NOMO-1 treated with DMSO at 0.1 percent for 48 hours (cell line): Measurements from ENCODE around the gene NIM1K.
"Not testable (repeated sequence)": the region's sequence is repeated elsewhere in the genome, so short reads cannot be mapped to it uniquely, and the experiment has no call there.

Source experiments
- DNase-seq: peaks from one replicate; lab custom pipeline; 2025; ENCODE audit not compliant: unreplicated experiment; lab: John Stamatoyannopoulos, UW

Gene NIM1K

DNA sequence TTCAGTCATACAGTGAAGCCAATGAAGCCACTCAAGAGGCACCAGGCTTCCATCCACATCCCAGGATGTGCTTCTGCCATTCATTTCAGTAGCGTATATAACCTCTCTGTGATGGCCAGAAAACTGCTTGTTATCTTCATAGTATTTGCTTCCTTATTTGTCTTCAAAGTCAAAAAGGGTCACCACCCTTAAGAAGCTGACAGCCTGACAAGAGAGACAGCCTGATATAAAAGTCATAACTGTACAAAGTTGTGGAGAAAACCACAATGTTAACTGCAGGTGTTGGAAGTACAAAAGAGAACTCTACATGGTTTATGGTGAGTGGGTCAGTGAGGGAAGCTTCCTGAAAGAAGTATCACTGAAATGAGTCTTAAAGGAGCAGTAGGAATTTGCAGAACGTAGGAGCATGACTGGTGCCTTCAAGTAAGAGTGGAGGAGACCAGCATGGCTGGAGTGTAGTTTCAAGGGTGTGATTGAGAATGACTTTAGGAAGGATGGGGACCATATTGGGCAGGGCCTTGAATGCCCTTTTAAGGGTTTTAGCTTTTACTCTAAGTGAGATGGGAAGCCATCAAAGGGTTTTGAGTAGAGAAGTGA is 33.7 kb downstream of the NIM1K start:
- no peak for DNase-seq

- DNase-seq: no peak
These were observed 35.6 kb downstream of the NIM1K start for GRCh38 chr5:43227655-43228054.

GRCh38 chr5:43230707-43231106 is 38.7 kb downstream of the NIM1K start:
- DNase-seq: no peak

GRCh38 chr5:43231977-43232376 is 40.0 kb downstream of the NIM1K start:
- peak; percentile 10 for DNase-seq

GRCh38 chr5:43232943-43233833 is 41.2 kb downstream of the NIM1K start:
- no peak for DNase-seq

- no peak for DNase-seq
These were observed 41.9 kb downstream of the NIM1K start for GRCh38 chr5:43233946-43234345.

GRCh38 chr5:43236653-43237355 is 44.8 kb downstream of the NIM1K start:
- DNase-seq: no peak

DNA sequence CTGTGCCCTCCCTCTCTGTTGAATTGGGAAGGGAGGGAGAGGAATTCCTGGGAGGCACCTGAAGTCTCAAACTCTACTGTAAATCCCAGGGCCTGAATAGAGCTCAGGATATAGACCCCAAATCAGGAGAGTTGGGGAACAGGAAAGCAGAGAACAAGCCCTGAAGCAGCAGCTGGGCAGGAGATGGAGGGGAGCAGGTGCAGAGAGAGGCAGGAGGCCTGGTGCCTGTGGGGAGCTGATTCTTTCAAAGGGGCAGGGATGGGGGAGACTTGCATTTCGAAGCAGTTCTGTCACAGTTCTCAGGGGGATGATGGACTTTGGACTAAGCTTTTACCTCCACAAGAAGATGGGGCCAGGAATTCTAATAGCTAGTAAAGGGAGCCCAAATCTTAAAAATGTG is 50.2 kb downstream of the NIM1K start:
- no peak for DNase-seq

- no peak for DNase-seq
These were observed 51.2 kb downstream of the NIM1K start for GRCh38 chr5:43243270-43243669.

DNA sequence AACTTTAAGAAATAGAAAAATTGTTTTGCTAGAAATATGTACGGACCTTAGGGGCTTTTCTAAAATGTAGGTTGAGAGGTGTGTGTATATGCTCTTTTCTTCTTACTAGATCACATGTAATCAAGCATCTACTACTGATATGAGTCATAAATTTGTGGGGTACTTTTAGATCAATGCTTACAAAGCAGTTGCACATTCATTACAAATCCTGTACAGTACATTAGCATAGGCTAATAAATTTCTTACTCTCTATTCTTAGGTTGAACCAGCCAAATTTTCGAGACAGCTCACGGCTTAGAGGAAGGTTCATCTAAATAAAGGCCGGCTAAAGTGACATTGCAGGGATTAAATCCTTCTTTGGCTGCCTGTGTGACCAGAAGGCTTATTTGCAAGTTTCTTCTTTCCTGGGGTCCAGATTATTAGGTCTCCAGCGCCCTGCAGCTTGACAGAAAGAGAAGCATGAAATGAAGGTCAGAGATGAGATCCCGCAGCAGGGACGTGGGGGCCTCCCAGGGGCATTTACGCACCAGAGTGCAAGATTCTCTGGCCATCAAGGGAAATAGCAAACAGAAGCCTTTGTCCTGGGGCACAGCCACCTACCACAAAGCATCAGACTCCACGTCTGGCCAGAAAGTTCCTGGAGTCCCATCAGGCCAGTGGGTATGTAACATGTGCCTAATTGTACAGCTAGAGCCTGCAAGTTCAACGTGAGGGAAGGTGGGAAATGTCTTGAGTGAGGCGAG is 53.0 kb downstream of the NIM1K start:
- DNase-seq: no peak

- no peak for DNase-seq
These were observed 53.8 kb downstream of the NIM1K start for GRCh38 chr5:43245724-43246385.

DNA sequence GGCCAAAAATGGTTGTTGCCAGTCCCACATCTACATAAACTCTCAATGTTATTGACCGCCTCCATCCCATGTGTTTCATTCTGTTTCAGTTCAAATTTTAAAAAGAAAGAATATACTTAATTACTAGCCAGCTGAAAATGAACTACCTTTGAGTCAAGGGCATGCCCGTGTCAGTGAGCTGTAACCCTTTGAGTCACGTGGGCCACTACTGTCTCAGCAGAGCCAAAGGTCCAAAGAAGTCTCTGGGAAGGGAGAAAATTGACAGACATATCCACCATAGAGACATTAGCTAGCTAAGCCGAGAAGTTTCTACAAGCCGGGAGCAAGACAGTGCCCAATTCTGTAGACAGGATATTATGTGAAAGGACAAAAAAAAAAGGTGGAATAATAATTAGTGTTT is 59.7 kb downstream of the NIM1K start:
- no peak for DNase-seq

- DNase-seq: no peak
These were observed 63.7 kb downstream of the NIM1K start for GRCh38 chr5:43255704-43256103.

DNA sequence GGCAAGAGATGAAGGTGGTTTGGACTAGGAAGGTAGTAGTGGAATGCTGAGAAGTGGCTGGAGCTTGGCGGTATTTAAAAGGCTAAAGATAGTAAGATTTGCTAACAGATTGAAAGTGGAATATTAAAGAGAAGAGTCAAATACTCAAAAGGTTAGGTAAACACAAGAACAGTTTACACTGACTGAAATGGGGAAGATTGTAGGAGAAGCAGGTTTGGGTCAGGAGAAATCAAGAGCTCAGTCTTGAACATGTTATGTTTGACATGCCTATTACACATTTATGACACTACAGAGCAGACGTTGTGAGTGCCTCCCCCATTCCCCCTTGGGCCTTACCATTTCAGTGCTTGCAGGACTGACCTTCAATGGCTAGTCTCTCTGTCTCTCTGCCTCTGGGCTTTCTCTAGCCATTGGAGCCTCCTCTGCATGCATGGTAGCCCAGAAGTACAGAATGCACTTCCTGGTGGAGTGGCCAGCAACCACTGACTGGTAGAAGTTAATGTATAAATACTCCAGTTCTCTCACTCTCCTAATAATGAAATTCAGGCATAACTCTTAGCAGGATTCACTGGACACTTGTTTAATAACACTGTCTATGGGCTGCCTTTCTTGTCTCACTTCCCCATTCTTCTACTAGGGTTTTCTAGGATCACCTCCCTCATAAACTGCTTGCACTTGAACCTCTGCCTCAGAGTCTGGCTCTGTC is 64.4 kb downstream of the NIM1K start:
- DNase-seq: peak; percentile 61

GRCh38 chr5:43258116-43258515 is 66.1 kb downstream of the NIM1K start:
- no peak for DNase-seq

DNA sequence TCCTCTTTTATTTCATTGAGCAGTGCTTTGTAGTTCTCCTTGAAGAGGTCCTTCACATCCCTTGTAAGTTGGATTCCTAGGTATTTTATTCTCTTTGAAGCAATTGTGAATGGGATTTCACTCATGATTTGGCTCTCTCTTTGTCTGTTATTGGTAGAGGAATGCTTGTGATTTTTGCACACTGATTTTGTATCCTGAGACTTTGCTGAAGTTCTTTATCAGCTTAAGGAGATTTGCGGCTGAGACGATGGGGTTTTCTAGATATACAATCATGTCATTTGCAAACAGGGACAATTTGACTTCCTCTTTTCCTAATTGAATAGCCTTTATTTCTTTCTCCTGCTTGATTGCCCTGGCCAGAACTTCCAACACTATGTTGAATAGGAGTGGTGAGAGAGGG is 70.2 kb downstream of the NIM1K start:
- DNase-seq: not testable (repeated sequence)

DNA sequence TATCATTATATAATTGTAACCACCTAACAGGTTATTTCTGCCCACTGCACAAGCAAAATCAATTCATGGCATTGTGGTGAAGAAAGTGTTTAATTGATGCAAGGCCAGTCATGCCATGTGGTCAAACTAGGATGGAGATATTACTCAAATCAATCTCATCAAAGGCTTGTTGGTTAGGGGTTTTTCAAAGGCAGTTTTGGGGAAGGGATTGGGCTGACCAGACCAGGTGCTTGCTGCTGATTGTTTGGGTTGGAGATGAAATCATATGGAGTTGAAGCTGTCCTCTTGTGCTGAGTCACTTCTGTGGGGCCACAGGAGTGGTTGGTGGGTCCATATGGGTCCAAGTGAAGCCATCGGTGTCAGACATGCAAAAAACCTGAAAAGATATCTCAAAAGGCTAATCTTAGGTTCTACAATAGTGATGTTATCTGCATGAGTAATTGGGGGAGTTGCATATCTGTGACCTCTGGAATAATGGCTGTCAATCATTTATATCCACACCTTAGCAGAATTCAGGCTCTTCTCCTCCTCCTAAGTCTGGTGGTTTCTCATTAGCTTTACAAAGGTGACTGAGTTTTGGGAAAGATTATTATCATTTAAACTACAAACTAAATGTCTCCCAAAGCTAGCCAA is 76.3 kb downstream of the NIM1K start:
- DNase-seq: no peak

GRCh38 chr5:43270645-43271044 is 78.6 kb downstream of the NIM1K start:
- peak; percentile 79 for DNase-seq

DNA sequence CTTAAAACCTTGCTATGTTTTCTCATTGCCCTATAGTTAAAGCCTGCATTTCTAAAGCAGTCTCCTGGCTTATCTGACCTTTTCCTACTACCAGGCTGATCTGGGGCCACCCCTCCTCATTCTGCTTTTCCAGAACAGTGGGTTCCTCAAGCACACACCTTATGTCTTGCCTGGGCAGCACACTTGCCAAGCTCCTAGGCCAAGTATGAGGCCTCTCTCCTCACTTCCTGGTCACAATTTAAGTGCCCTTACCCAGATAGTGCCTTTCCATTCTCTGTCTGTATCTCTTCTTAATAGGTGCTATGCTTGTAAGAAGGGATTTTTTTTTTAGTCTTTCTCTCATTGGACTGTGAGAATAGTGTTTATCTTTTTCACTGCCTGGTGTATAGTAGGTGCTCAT is 81.5 kb downstream of the NIM1K start:
- no peak for DNase-seq
